ENCODE measurements around the gene HCCS.

The HCCS gene

GRCh38 chrX:11109968-11110367, 1.2 kb upstream of the HCCS start:
- Histone ChIP-seq H2AFZ (ENCODE audit: low read depth) (no peak overlapping the region; the same call in 1 of the 2 replicates), H3K4me3 (IDR thresholded peaks at IDR 0.05; ENCODE audit: insufficient read depth, low read depth, low read length) (no peak overlapping the region), H3K27me3 (ENCODE audit: insufficient read depth, low read depth) (no peaks in the 10 kb centered on the region), H3K9ac (peak overlapping the region; percentile 98; the same call in 1 of the 2 replicates), H3K36me3 (ENCODE audit: insufficient read depth) (no peaks in the 10 kb centered on the region), H4K20me1 (ENCODE audit: insufficient read depth) (no peaks in the 10 kb centered on the region), H3K27ac (no peak overlapping the region), H3K4me1 (ENCODE audit: low read depth, poor library complexity, severe bottlenecking) (peaks cover 31% of the 10 kb centered on the region), H3K4me2 (peak overlapping the region; percentile 53), H3K79me2 (ENCODE audit: insufficient read depth, low read depth) (peaks cover 32% of the 10 kb centered on the region)
- TF ChIP-seq, protein P1, sequence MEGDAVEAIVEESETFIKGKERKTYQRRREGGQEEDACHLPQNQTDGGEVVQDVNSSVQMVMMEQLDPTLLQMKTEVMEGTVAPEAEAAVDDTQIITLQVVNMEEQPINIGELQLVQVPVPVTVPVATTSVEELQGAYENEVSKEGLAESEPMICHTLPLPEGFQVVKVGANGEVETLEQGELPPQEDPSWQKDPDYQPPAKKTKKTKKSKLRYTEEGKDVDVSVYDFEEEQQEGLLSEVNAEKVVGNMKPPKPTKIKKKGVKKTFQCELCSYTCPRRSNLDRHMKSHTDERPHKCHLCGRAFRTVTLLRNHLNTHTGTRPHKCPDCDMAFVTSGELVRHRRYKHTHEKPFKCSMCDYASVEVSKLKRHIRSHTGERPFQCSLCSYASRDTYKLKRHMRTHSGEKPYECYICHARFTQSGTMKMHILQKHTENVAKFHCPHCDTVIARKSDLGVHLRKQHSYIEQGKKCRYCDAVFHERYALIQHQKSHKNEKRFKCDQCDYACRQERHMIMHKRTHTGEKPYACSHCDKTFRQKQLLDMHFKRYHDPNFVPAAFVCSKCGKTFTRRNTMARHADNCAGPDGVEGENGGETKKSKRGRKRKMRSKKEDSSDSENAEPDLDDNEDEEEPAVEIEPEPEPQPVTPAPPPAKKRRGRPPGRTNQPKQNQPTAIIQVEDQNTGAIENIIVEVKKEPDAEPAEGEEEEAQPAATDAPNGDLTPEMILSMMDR (conservative IDR thresholded peaks at IDR 0.05; ENCODE audit: low read depth, low read length) = no peak

DNA sequence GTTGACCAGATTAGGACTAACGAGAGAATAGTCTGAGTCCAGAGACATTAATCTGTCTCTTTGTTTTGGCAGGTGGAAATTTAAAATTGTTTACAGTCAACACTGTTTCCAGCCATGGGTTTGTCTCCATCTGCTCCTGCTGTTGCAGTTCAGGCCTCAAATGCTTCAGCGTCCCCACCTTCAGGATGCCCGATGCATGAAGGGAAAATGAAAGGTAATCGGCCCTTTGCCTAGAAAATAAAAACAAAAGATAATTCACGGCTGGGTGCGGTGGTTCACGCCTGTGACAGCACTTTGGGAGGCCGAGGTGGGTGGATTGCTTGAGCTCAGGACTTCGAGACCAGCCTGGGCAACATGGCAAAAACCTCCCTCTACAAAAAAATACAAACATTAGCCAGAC, 815 bp downstream of the HCCS start:
- Histone ChIP-seq H4K20me1 (ENCODE audit: insufficient read depth) (no peaks in the 10 kb centered on the region), H3K27ac (peak overlapping the region; percentile 94), H3K27me3 (ENCODE audit: insufficient read depth, low read depth) (no peaks in the 10 kb centered on the region), H3K9ac (peak overlapping the region; percentile 98), H3K36me3 (ENCODE audit: insufficient read depth) (no peaks in the 10 kb centered on the region), H3K79me2 (ENCODE audit: insufficient read depth, low read depth) (peaks cover 33% of the 10 kb centered on the region), H3K4me1 (ENCODE audit: low read depth, poor library complexity, severe bottlenecking) (peaks cover 31% of the 10 kb centered on the region), H2AFZ (ENCODE audit: low read depth) (no peak overlapping the region), H3K4me3 (IDR thresholded peaks at IDR 0.05; ENCODE audit: insufficient read depth, low read depth, low read length) (no peak overlapping the region), H3K4me2 (peak overlapping the region; percentile 52)
- TF ChIP-seq, protein P1 (conservative IDR thresholded peaks at IDR 0.05; ENCODE audit: low read depth, low read length) = 0 out of 2 replicates have a peak, but pooled peaks have one; percentile 8

- H3K4me1 ChIP-seq (ENCODE audit: low read depth, poor library complexity, severe bottlenecking) = peaks cover 31% of the 10 kb centered on the region
- no peak overlapping the region for H2AFZ ChIP-seq (ENCODE audit: low read depth)
- H3K36me3 ChIP-seq (ENCODE audit: insufficient read depth) = no peaks in the 10 kb centered on the region
- H3K4me3 ChIP-seq (IDR thresholded peaks at IDR 0.05; ENCODE audit: insufficient read depth, low read depth, low read length) = no peak overlapping the region
- peak overlapping the region; percentile 52; the same call in 1 of the 2 replicates for H3K4me2 ChIP-seq
- no peaks in the 10 kb centered on the region for H4K20me1 ChIP-seq (ENCODE audit: insufficient read depth)
- H3K27me3 ChIP-seq (ENCODE audit: insufficient read depth, low read depth) = no peaks in the 10 kb centered on the region
- no peak overlapping the region for H3K9ac ChIP-seq
- H3K79me2 ChIP-seq (ENCODE audit: insufficient read depth, low read depth) = peaks cover 33% of the 10 kb centered on the region
- peak overlapping the region; percentile 94 for H3K27ac ChIP-seq
- TF ChIP-seq, protein P1 (conservative IDR thresholded peaks at IDR 0.05; ENCODE audit: low read depth, low read length) = no peak
Measured at GRCh38 chrX:11113731-11114130, 2.6 kb downstream of the HCCS start.

- H3K79me2 ChIP-seq (ENCODE audit: insufficient read depth, low read depth) = peaks cover 18% of the 10 kb centered on the region; the same call in 1 of the 2 replicates
- TF ChIP-seq, protein P1 (conservative IDR thresholded peaks at IDR 0.05; ENCODE audit: low read depth, low read length) = no peak
- H3K27ac ChIP-seq = no peak overlapping the region
- no peak overlapping the region for H3K4me3 ChIP-seq (IDR thresholded peaks at IDR 0.05; ENCODE audit: insufficient read depth, low read depth, low read length)
- H3K4me1 ChIP-seq (ENCODE audit: low read depth, poor library complexity, severe bottlenecking) = peaks cover 19% of the 10 kb centered on the region
- no peaks in the 10 kb centered on the region; the same call in 1 of the 2 replicates for H3K36me3 ChIP-seq (ENCODE audit: insufficient read depth)
- H3K9ac ChIP-seq = no peak overlapping the region
- no peaks in the 10 kb centered on the region for H4K20me1 ChIP-seq (ENCODE audit: insufficient read depth)
- H2AFZ ChIP-seq (ENCODE audit: low read depth) = no peak overlapping the region
- H3K4me2 ChIP-seq = no peak overlapping the region
- no peaks in the 10 kb centered on the region for H3K27me3 ChIP-seq (ENCODE audit: insufficient read depth, low read depth)
Measured at GRCh38 chrX:11117745-11118144, 6.6 kb downstream of the HCCS start.

Data from KMS-11 (cell line).